Breast epithelium (tissue), 4 donors: ENCODE results near the gene CTRB1. TPM values are rescaled to one million over a fixed set of nuclear protein-coding genes. Genes with fewer than 3 reads are reported as not detected.
A peak's percentile ranks its signal among the peaks of the same experiment; 100 is the strongest.

Experiments
- DNase-seq, 2 donors: peaks; one replicate each; pipeline ENCODE4 v3.0.0-alpha.2; 2019; ENCODE audit warnings: low spot score in 2 of 2
- H3K27ac ChIP-seq, 2 donors: fragments of 200-600 bp; sonication (generic) in 1 of 2; one replicate each; pipeline ENCODE4 v1.5.1; 2016 to 2019; ENCODE audit warnings: mild to moderate bottlenecking in 1 of 2
- H3K27me3 ChIP-seq, 2 donors: fragments of 200-600 bp; sonication (generic) in 1 of 2; one replicate each; pipeline versions ENCODE4 v1.5.1 to v1.6.0; 2017 to 2019; ENCODE audit warnings: control low read depth in 1 of 2, mild to moderate bottlenecking in 1 of 2
- H3K36me3 ChIP-seq: fragments of 200-600 bp; one replicate; pipeline ENCODE4 v1.5.1; 2019
- H3K4me1 ChIP-seq, 2 donors: fragments of 200-600 bp; sonication (generic); one replicate each; pipeline ENCODE4 v1.5.1; 2016 to 2019; ENCODE audit warnings: control low read depth in 1 of 2
- H3K4me3 ChIP-seq, 3 donors: fragments of 200-600 bp; sonication (generic); 1 replicate in 2 of 3; 2 replicates in 1 of 3; pipeline ENCODE4 v1.5.1; 2016 to 2019; ENCODE audit warnings: mild to moderate bottlenecking in 3 of 3, moderate library complexity in 2 of 3
- H3K9me3 ChIP-seq, 2 donors: fragments of 200-600 bp; sonication (generic) in 1 of 2; one replicate each; pipeline ENCODE4 v1.5.1; 2016 to 2019; ENCODE audit warnings: control low read depth in 1 of 2
- POLR2A ChIP-seq: fragments of 450-650 bp; IDR thresholded peaks from one replicate; pipeline ENCODE4 v1.6.1; 2016; ENCODE audit warnings: antibody characterized with exemption, mild to moderate bottlenecking, moderate library complexity
- POLR2AphosphoS5 ChIP-seq, 3 donors: sonication (generic); formaldehyde crosslinking; IDR thresholded peaks; one replicate each; pipeline ENCODE4 v1.6.1; 2017; ENCODE audit warnings: antibody characterized with exemption in 3 of 3
- intact Hi-C: fragments of 100-400 bp; cut with DNase I; formaldehyde crosslinking; loops from one replicate; pipeline ENCODE4 v1.15.1; 2023; ENCODE audit warnings: low total_unique reads
- total RNA-seq, 3 donors: library from RNA; depleted of rRNA; stranded (reverse); fragments of >200 nt; gene quantifications; one replicate each; pipeline ENCODE4 v1.1.0, GENCODE V29; 2016
- TF ChIP-seq, protein P1 (sequence below), 3 donors: fragments of 450-650 bp; IDR thresholded peaks; one replicate each; pipeline ENCODE4 v1.5.1; 2016 to 2017; ENCODE audit warnings: antibody characterized with exemption in 3 of 3, mild to moderate bottlenecking in 3 of 3, moderate library complexity in 3 of 3

CTRB1 gene
- total RNA-seq, 3 donors from 2014 or later, result not detected

DNA sequence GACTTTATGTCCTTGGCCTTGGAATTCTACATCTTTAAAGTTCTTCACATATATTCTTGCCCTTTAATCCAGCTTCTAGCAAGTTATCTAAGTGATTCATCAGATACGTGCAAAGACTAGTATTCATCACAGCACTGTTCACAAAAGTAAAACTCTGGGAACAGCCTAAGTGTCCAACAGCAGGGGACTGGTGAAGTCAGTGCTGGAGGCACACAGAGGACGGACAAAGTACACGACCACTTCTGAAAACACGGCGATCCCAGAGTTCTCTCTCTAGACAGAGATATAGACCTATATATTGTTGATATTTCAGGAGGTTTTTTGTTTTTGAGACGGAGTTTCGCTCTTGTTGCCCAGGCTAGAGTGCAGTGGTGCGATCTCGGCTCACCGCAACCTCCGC is 12.8 kb downstream of the CTRB1 start:
- TF ChIP-seq POLR2A (no peak), POLR2AphosphoS5 (IDR thresholded peaks at IDR 0.05) (no peak)
- TF ChIP-seq, protein P1, sequence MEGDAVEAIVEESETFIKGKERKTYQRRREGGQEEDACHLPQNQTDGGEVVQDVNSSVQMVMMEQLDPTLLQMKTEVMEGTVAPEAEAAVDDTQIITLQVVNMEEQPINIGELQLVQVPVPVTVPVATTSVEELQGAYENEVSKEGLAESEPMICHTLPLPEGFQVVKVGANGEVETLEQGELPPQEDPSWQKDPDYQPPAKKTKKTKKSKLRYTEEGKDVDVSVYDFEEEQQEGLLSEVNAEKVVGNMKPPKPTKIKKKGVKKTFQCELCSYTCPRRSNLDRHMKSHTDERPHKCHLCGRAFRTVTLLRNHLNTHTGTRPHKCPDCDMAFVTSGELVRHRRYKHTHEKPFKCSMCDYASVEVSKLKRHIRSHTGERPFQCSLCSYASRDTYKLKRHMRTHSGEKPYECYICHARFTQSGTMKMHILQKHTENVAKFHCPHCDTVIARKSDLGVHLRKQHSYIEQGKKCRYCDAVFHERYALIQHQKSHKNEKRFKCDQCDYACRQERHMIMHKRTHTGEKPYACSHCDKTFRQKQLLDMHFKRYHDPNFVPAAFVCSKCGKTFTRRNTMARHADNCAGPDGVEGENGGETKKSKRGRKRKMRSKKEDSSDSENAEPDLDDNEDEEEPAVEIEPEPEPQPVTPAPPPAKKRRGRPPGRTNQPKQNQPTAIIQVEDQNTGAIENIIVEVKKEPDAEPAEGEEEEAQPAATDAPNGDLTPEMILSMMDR (IDR thresholded peaks at IDR 0.05), result no peak
- intact Hi-C loops, result no loop called here
- Histone ChIP-seq H3K4me1 (peaks cover 0 to 4% of the 10 kb centered on the region in 2 donors), H3K36me3 (peaks cover 7% of the 10 kb centered on the region), H3K9me3 (no peaks in the 10 kb centered on the region), H3K4me3 (no peak overlapping the region), H3K27ac (no peak overlapping the region), H3K27me3 (no peaks in the 10 kb centered on the region)
- DNase-seq, result no peak

DNA sequence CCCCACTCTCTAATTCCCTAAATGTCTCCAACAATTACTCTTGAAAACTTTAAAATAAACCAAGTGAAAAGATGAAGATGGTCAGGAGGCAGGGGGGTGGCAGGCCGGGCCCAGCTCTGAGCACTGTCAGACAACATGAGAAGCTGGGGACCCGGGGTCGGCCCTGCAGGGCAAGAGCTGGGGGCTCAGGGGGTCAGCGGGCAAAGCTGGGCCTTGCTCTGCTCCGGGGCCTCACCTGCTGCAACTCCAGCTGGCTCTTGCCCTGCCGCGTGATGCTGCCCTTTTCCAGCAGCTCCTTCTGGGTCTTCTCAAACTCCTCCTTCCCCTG is 14.8 kb downstream of the CTRB1 start:
- intact Hi-C loops, result no loop called here
- peaks cover 9% of the 10 kb centered on the region in 2 donors for H3K4me1 ChIP-seq
- no peaks in the 10 kb centered on the region for H3K27me3 ChIP-seq
- H3K36me3 ChIP-seq, result peaks cover 7% of the 10 kb centered on the region
- H3K27ac ChIP-seq, result peak overlapping the region in 1 of 2 donors; percentile 13
- no peaks in the 10 kb centered on the region for H3K9me3 ChIP-seq
- TF ChIP-seq POLR2AphosphoS5 (IDR thresholded peaks at IDR 0.05) (no peak), POLR2A (no peak)
- TF ChIP-seq, protein P1 (IDR thresholded peaks at IDR 0.05), result no peak
- no peak for DNase-seq
- H3K4me3 ChIP-seq, result no peak overlapping the region

DNA sequence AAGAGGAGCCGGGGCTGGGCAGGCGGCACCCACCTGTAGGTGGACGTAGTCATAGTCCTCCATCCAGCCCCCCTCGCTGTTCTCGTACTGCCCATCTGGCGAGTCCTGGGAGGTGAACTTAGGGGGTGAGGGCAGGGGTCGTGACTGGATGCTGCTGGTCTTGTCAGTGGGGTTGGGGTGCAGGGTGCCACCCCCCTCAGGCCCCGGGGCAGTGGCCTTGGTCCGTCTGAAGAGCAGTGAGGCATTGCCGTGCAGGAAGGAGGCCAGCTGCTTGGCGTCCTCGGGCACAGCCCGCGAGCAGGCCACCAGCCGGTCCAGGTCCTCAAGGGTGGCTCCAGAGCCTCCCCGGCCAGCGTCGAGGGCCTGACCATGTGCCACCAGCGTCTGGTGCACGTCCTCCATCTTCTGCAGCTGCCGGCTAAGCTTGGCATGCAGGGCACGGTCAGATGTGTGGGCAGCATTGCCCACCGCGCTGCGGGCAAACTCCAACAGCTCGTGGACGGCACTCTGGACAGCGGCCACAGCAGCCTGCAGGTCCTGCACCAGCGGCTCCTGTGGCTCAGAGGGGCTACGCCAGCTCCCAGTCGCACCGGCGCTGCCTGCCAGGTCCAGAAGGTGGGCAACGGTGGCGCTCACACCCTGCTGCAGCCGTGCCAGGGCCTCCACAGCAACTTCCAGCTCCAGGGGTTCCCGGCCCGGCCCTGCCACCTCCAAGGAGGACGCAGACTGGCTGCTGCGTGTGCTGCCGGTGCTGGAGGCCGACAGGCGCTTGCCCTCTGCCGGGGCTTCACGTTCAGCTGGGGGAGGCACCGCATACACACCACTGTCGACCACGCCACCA is 16.3 kb downstream of the CTRB1 start:
- Histone ChIP-seq H3K9me3 (no peaks in the 10 kb centered on the region), H3K36me3 (peaks cover 7% of the 10 kb centered on the region), H3K4me3 (no peak overlapping the region), H3K4me1 (peaks cover 18 to 20% of the 10 kb centered on the region in 2 donors), H3K27me3 (no peaks in the 10 kb centered on the region), H3K27ac (peak overlapping the region in 1 of 2 donors; percentile 71)
- intact Hi-C loops, result no loop called here
- DNase-seq, result no peak
- TF ChIP-seq, protein P1 (IDR thresholded peaks at IDR 0.05), result no peak
- no peak for TF ChIP-seq POLR2AphosphoS5 (IDR thresholded peaks at IDR 0.05)
- TF ChIP-seq POLR2A, result no peak

DNA sequence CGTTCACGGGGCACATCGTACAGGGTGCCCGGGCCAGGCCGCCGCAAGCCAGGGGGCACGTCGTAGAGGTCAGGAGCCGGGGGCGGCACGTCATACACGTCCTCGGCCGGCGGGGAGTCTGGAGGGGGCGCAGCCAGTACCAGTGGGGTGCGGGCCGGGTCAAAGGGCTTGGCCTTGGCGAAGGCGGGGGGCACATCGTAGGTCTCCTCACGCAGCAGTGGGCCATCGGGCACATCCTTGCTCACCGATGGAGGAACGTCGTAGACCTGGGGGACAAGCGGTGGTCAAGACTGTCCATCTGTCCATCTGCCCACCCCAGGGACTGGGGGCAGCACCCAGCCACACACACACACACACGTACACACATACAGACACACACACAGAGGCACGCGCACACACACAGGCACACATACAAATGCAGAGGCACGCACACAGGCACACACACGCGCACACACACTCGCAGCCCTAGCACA is 17.0 kb downstream of the CTRB1 start:
- intact Hi-C loops, result no loop called here
- H3K9me3 ChIP-seq, result no peaks in the 10 kb centered on the region
- H3K27me3 ChIP-seq, result no peaks in the 10 kb centered on the region
- DNase-seq, result no peak
- H3K4me1 ChIP-seq, result peaks cover 18 to 20% of the 10 kb centered on the region in 2 donors
- H3K27ac ChIP-seq, result no peak overlapping the region
- H3K36me3 ChIP-seq, result peaks cover 7% of the 10 kb centered on the region
- TF ChIP-seq, protein P1 (IDR thresholded peaks at IDR 0.05), result no peak
- TF ChIP-seq POLR2AphosphoS5 (IDR thresholded peaks at IDR 0.05) (no peak), POLR2A (no peak)
- H3K4me3 ChIP-seq, result no peak overlapping the region

DNA sequence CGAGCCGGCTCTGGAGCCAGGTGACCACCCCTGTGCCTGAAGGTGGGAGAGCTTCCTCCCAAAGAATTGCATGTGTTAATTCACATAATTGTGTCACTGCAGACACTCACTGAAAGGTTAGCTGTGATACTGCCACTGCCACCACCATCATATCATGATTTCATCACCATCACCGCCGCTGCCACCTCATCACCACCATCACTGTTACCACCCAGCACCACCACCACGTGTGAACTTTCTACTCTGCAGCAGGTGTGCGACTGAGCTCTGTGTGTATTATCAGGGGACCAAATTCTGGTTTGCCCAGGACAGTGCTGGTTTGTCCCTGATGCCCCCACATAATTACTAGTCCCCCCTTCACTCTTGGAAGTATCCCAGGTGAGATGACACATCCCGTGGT is 17.4 kb downstream of the CTRB1 start:
- DNase-seq, result no peak
- Histone ChIP-seq H3K27me3 (no peaks in the 10 kb centered on the region), H3K4me3 (no peak overlapping the region), H3K27ac (no peak overlapping the region), H3K36me3 (peaks cover 7% of the 10 kb centered on the region), H3K4me1 (peaks cover 18 to 20% of the 10 kb centered on the region in 2 donors), H3K9me3 (no peaks in the 10 kb centered on the region)
- TF ChIP-seq POLR2A, result no peak
- no peak for TF ChIP-seq POLR2AphosphoS5 (IDR thresholded peaks at IDR 0.05)
- TF ChIP-seq, protein P1 (IDR thresholded peaks at IDR 0.05), result no peak
- intact Hi-C loops, result no loop called here
